Kidney (tissue), 14 donors: ENCODE measurements around the gene EGFR. TPM values are rescaled to one million over a fixed set of nuclear protein-coding genes. Genes with fewer than 3 reads are reported as not detected.
A peak's percentile ranks its signal among the peaks of the same experiment; 100 is the strongest.

Experiments
- DNase-seq, 5 donors: peaks; one replicate each; pipeline ENCODE4 v3.0.0-alpha.2; 2013 to 2020
- FAIRE-seq: peaks from 2 replicates; lab custom pipeline; 2012; peaks lifted over from hg19 to GRCh38; lab: Jason Lieb, UNC
- H3K27ac ChIP-seq, 2 donors: one replicate each; pipeline ENCODE4 v1.7.0; 2013; ENCODE audit warnings: low read depth in 2 of 2, low read length in 2 of 2, inconsistent platforms in 1 of 2
- H3K27me3 ChIP-seq: one replicate; pipeline ENCODE4 v1.7.1; 2013; ENCODE audit warnings: low read length, inconsistent platforms; ENCODE audit not compliant: control insufficient read depth, insufficient read depth
- H3K36me3 ChIP-seq, 3 donors: one replicate each; pipeline versions ENCODE4 v1.7.0 to v1.7.1; 2013; ENCODE audit warnings: low read length in 3 of 3, control low read depth in 1 of 3, inconsistent platforms in 1 of 3; ENCODE audit not compliant: insufficient read depth in 3 of 3, control insufficient read depth in 2 of 3
- H3K4me1 ChIP-seq, 3 donors: one replicate each; pipeline versions ENCODE4 v1.7.0 to v1.7.1; 2013; ENCODE audit warnings: low read length in 3 of 3, inconsistent platforms in 1 of 3, low read depth in 1 of 3; ENCODE audit not compliant: control insufficient read depth in 2 of 3, insufficient read depth in 2 of 3
- H3K4me3 ChIP-seq, 3 donors: one replicate each; pipeline versions ENCODE4 v1.7.0 to v1.8.1; 2013; ENCODE audit warnings: low read length in 3 of 3, control low read depth in 1 of 3, inconsistent platforms in 1 of 3
- H3K9ac ChIP-seq, 3 donors: one replicate each; pipeline versions ENCODE4 v1.7.0 to v1.7.1; 2013; ENCODE audit warnings: low read length in 3 of 3, control low read depth in 1 of 3, inconsistent platforms in 1 of 3
- H3K9me3 ChIP-seq, 3 donors: one replicate each; pipeline versions ENCODE4 v1.7.0 to v1.7.1; 2013; ENCODE audit warnings: low read length in 3 of 3, control low read depth in 1 of 3, inconsistent platforms in 1 of 3; ENCODE audit not compliant: control insufficient read depth in 2 of 3, insufficient read depth in 1 of 3
- intact Hi-C: fragments of 100-400 bp; cut with DNase I; formaldehyde crosslinking; loops from one replicate; pipeline ENCODE4 v1.11.1; 2022
- polyA plus RNA-seq: library from polyadenylated mRNA; stranded (reverse); fragments of 350-450 nt; fragmentation: Illumina TruSeq; extraction: RNeasy Lipid Tissue Mini Kit (QIAGEN cat#74804); gene quantifications from one replicate; pipeline ENCODE4 v1.2.3, GENCODE V29; 2014; ENCODE audit warnings: low read depth, low replicate concordance; ENCODE audit not compliant: insufficient read depth
- total RNA-seq: library from RNA; stranded (reverse); fragmentation: NEBNext Ultra II Directional; extraction: Animal tissue kit (Norgen Biotek cat#: 25700); gene quantifications from one replicate; pipeline ENCODE4 v1.2.1, GENCODE V29; 2021
- TF ChIP-seq, protein P1 (sequence below): IDR thresholded peaks from 3 replicates; pipeline ENCODE4 v1.5.1; 2012; ENCODE audit warnings: mild to moderate bottlenecking, moderate library complexity, borderline replicate concordance; ENCODE audit not compliant: insufficient read depth; ENCODE audit errors: extremely low read depth
- donor health status: control.
- donor health status: control.
- donor health status: control.
- donor health status: control.
- donor health status: control.
- donor health status: DM: yes; HTN: yes; CAD: no.
- donor health status: Normal renal cell carcinoma (clear cell type).

The EGFR gene
- total and polyA plus RNA-seq, 2 donors from 2014 or later, result 5.9 to 61.3 TPM

- Histone ChIP-seq H3K9ac (no peak overlapping the region), H3K27me3 (no peaks in the 10 kb centered on the region), H3K27ac (no peak overlapping the region), H3K4me3 (no peak overlapping the region), H3K9me3 (no peaks in the 10 kb centered on the region), H3K36me3 (no peaks in the 10 kb centered on the region), H3K4me1 (peaks cover 0 to 6% (median 6%) of the 10 kb centered on the region in 3 donors)
- intact Hi-C loops, result no loop called here
- no peak for FAIRE-seq
- DNase-seq, result no peak
- TF ChIP-seq, protein P1, sequence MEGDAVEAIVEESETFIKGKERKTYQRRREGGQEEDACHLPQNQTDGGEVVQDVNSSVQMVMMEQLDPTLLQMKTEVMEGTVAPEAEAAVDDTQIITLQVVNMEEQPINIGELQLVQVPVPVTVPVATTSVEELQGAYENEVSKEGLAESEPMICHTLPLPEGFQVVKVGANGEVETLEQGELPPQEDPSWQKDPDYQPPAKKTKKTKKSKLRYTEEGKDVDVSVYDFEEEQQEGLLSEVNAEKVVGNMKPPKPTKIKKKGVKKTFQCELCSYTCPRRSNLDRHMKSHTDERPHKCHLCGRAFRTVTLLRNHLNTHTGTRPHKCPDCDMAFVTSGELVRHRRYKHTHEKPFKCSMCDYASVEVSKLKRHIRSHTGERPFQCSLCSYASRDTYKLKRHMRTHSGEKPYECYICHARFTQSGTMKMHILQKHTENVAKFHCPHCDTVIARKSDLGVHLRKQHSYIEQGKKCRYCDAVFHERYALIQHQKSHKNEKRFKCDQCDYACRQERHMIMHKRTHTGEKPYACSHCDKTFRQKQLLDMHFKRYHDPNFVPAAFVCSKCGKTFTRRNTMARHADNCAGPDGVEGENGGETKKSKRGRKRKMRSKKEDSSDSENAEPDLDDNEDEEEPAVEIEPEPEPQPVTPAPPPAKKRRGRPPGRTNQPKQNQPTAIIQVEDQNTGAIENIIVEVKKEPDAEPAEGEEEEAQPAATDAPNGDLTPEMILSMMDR, result no peak
Observed at GRCh38 chr7:55016061-55016745, 2.6 kb upstream of the EGFR start.

DNA sequence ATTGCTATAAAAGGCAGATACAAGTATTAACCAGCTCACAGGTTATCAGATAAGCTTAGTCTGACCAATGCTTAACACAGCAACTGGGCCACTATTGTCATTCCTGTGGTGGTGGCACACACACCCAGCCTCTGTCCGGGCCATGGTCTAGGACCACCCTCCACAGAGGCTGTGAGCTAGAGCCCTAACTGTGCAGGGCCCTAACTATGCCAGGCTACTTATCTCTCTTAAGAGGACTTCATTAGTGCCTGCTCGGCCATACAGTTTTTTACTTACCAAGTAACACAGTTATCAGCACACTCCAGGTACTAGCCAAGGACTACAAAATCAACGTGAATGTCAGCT lies 2.1 kb upstream of the EGFR start:
- intact Hi-C loops, result no loop called here
- peaks cover 0 to 6% (median 6%) of the 10 kb centered on the region in 3 donors for H3K4me1 ChIP-seq
- DNase-seq (no peak), FAIRE-seq (no peak)
- TF ChIP-seq, protein P1, result no peak
- H3K27me3 ChIP-seq, result no peaks in the 10 kb centered on the region
- no peak overlapping the region for H3K27ac ChIP-seq
- H3K9ac ChIP-seq, result no peak overlapping the region
- no peak overlapping the region for H3K4me3 ChIP-seq
- no peaks in the 10 kb centered on the region for H3K9me3 ChIP-seq
- H3K36me3 ChIP-seq, result no peaks in the 10 kb centered on the region

- DNase-seq (peak in 1 of 5 donors; percentile 8), FAIRE-seq (no peak)
- H3K9ac ChIP-seq, result peak overlapping the region in 1 of 3 donors; percentile 63
- TF ChIP-seq, protein P1, result no peak
- peak overlapping the region in 2 of 3 donors; percentile 64 to 77 for H3K4me3 ChIP-seq
- no peaks in the 10 kb centered on the region for H3K9me3 ChIP-seq
- no peaks in the 10 kb centered on the region for H3K36me3 ChIP-seq
- intact Hi-C loops, result no loop called here
- H3K27ac ChIP-seq, result peak overlapping the region in 1 of 2 donors; percentile 73
- peaks cover 0 to 8% (median 6%) of the 10 kb centered on the region in 3 donors for H3K4me1 ChIP-seq
- no peaks in the 10 kb centered on the region for H3K27me3 ChIP-seq
Observed at GRCh38 chr7:55017841-55018240, 976 bp upstream of the EGFR start.
